H1 (cell line): Measurements from ENCODE around the gene OSGEP. TPM values are rescaled to one million over a fixed set of nuclear protein-coding genes. Genes with fewer than 3 reads are reported as not detected.

ENCODE experiments used
- CREB1 ChIP-seq: IDR thresholded peaks from 2 replicates; pipeline ENCODE4 v1.6.1; 2012; ENCODE audit warnings: inconsistent platforms
- KDM5A ChIP-seq: fragments of 200-600 bp; IDR thresholded peaks from 2 replicates; pipeline ENCODE4 v1.7.1; 2012; ENCODE audit warnings: mild to moderate bottlenecking, low read length, inconsistent platforms, mixed read lengths
- POLR2A ChIP-seq, 2 experiments: IDR thresholded peaks; 1 replicate in 1 of 2; 2 replicates in 1 of 2; pipeline ENCODE4 v1.6.1; 2011; ENCODE audit warnings: low read depth in 2 of 2, low read length in 2 of 2, mild to moderate bottlenecking in 2 of 2; ENCODE audit errors: control extremely low read depth in 1 of 2
- polyA plus RNA-seq, 7 experiments: library from polyadenylated mRNA; depleted of rRNA in 3 of 7; stranded (reverse) in 5 of 7; unstranded in 2 of 7; fragments of >200 nt in 5 of 7; fragments of 200-250 nt in 2 of 7; gene quantifications; 1 replicate in 5 of 7; 2 replicates in 1 of 7; 4 replicates in 1 of 7; pipeline versions ENCODE4 v1.2.1 to v1.2.3, GENCODE V29; 2011 to 2013; ENCODE audit warnings: missing spikeins in 2 of 7, mixed read lengths in 2 of 7
- total RNA-seq: library from RNA; stranded (reverse); fragmentation: NEBNext Ultra II Directional; extraction: Animal tissue kit (Norgen Biotek cat#: 25700); gene quantifications from 2 replicates; pipeline ENCODE4 v1.2.1, GENCODE V29; 2021

OSGEP gene
- total and polyA plus RNA-seq, 2 of the 8 experiments (the other 6 are each of a cell fraction or from before 2014, with no cell fraction given), result 34.4 to 78.6 TPM

- 0 out of 2 replicates have a peak, but pooled peaks have one; percentile 47 for TF ChIP-seq KDM5A
- peak; percentile 7 to 22 for TF ChIP-seq POLR2A (IDR thresholded peaks at IDR 0.05; ENCODE audit: control extremely low read depth in 1 of 2, low read depth in 2 of 2, low read length in 2 of 2)
- 0 out of 2 replicates have a peak, but pooled peaks have one; percentile 4 for TF ChIP-seq CREB1
Measured at GRCh38 chr14:20455355-20456300, 1.0 kb upstream of the OSGEP start (continued).
